ENCODE results near the gene DYSF.

DNA sequence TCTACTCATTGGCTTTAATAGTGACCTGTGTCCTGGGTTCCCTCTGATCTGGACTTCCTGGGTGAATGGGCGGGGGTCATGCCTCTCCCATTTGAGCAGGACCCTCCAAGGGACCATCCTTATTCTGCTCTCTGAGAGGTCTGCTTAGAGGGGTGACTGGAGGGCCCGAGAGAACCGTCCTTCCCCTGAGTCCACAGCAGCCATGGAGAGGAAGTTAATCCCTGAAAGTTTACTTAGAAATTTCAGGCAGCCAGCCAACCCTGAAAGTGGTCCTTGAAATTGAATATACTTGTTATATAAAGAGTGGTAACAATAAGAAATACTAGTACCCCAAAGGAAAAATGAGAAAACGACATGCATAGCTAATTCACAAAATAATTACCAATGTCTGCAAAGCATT lies 226.1 kb downstream of the DYSF start:
- TF ChIP-seq POLR2A (IDR thresholded peaks at IDR 0.05; ENCODE audit: low read length) (no peak), GATA1 (IDR thresholded peaks at IDR 0.05; ENCODE audit: low read depth, low read length) (no peak)
